Esophagus muscularis mucosa (tissue), 4 donors: ENCODE results near the gene ABCB8. TPM values are rescaled to one million over a fixed set of nuclear protein-coding genes. Genes with fewer than 3 reads are reported as not detected.
"Not testable (repeated sequence)": the region's sequence is repeated elsewhere in the genome, so short reads cannot be mapped to it uniquely, and the experiment has no call there.

Source experiments
- DNase-seq: peaks from one replicate; pipeline ENCODE4 v3.0.0-alpha.2; 2017; ENCODE audit errors: extremely low spot score
- H3K27ac ChIP-seq, 4 donors: fragments of 200-600 bp; sonication (generic); replicated peaks in 1 of 4; 1 replicate in 3 of 4; 2 replicates in 1 of 4; pipeline ENCODE4 v1.5.1; 2016 to 2019; ENCODE audit warnings: mild to moderate bottlenecking in 1 of 4
- H3K27me3 ChIP-seq, 4 donors: fragments of 200-600 bp; sonication (generic); one replicate each; pipeline versions ENCODE4 v1.5.1 to v1.6.0; 2016 to 2019
- H3K36me3 ChIP-seq, 4 donors: fragments of 200-600 bp; sonication (generic); one replicate each; pipeline ENCODE4 v1.5.1; 2016 to 2019
- H3K4me1 ChIP-seq, 4 donors: fragments of 200-600 bp; sonication (generic); one replicate each; pipeline ENCODE4 v1.5.1; 2016 to 2019
- H3K4me3 ChIP-seq, 4 donors: fragments of 200-600 bp; sonication (generic); 1 replicate in 2 of 4; 2 replicates in 2 of 4; pipeline ENCODE4 v1.5.1; 2016 to 2019; ENCODE audit warnings: mild to moderate bottlenecking in 4 of 4, moderate library complexity in 1 of 4
- H3K9me3 ChIP-seq, 4 donors: fragments of 200-600 bp; sonication (generic); 1 replicate in 3 of 4; 2 replicates in 1 of 4; pipeline ENCODE4 v1.5.1; 2016 to 2019
- EP300 ChIP-seq: sonication (generic); formaldehyde crosslinking; IDR thresholded peaks from one replicate; pipeline ENCODE4 v1.6.1; 2017; ENCODE audit warnings: antibody characterized with exemption
- POLR2A ChIP-seq: fragments of 450-650 bp; IDR thresholded peaks from one replicate; pipeline ENCODE4 v1.6.1; 2017; ENCODE audit warnings: antibody characterized with exemption, moderate library complexity, mild to moderate bottlenecking, low read depth
- POLR2AphosphoS5 ChIP-seq, 2 donors: sonication (generic); formaldehyde crosslinking; IDR thresholded peaks; one replicate each; pipeline ENCODE4 v1.6.1; 2017; ENCODE audit warnings: antibody characterized with exemption in 2 of 2
- WGBS: methylation state at CpG from one replicate; pipeline ENCODE4 v1.1.5; 2018; 5-methylcytosine and 5-hydroxymethylcytosine counted together
- intact Hi-C: fragments of 100-400 bp; cut with DNase I; formaldehyde crosslinking; loops from one replicate; pipeline ENCODE4 v1.15.1; 2023
- total RNA-seq, 4 donors: library from RNA; depleted of rRNA; stranded (reverse); fragments of >200 nt; gene quantifications; one replicate each; pipeline versions ENCODE4 v1.1.0 to v1.2.1, GENCODE V29; 2016
- TF ChIP-seq, protein P1 (sequence below), 3 experiments: fragments of 200-600 bp in 2 of 3; fragments of 450-650 bp in 1 of 3; sonication (generic) in 2 of 3; IDR thresholded peaks; one replicate each; pipeline ENCODE4 v1.5.1; 2017 to 2019; ENCODE audit warnings: antibody characterized with exemption in 3 of 3, mild to moderate bottlenecking in 2 of 3, moderate library complexity in 1 of 3

The ABCB8 gene
- total RNA-seq, 4 donors from 2014 or later = 13.1 to 25.3 (median 19.9) TPM

GRCh38 chr7:151039850-151040548 is 11.7 kb downstream of the ABCB8 start:
- Histone ChIP-seq H3K27me3 (no peaks in the 10 kb centered on the region), H3K36me3 (peaks cover 18 to 78% (median 64%) of the 10 kb centered on the region in 4 donors), H3K4me1 (peaks cover 17 to 19% (median 18%) of the 10 kb centered on the region in 4 donors), H3K4me3 (no peak overlapping the region), H3K9me3 (no peaks in the 10 kb centered on the region), H3K27ac (no peak overlapping the region)
- no peak for DNase-seq
- TF ChIP-seq POLR2AphosphoS5 (IDR thresholded peaks at IDR 0.05) (no peak), EP300 (no peak), POLR2A (no peak)
- TF ChIP-seq, protein P1, sequence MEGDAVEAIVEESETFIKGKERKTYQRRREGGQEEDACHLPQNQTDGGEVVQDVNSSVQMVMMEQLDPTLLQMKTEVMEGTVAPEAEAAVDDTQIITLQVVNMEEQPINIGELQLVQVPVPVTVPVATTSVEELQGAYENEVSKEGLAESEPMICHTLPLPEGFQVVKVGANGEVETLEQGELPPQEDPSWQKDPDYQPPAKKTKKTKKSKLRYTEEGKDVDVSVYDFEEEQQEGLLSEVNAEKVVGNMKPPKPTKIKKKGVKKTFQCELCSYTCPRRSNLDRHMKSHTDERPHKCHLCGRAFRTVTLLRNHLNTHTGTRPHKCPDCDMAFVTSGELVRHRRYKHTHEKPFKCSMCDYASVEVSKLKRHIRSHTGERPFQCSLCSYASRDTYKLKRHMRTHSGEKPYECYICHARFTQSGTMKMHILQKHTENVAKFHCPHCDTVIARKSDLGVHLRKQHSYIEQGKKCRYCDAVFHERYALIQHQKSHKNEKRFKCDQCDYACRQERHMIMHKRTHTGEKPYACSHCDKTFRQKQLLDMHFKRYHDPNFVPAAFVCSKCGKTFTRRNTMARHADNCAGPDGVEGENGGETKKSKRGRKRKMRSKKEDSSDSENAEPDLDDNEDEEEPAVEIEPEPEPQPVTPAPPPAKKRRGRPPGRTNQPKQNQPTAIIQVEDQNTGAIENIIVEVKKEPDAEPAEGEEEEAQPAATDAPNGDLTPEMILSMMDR (IDR thresholded peaks at IDR 0.05) = no peak
- intact Hi-C loops = no loop called here
- 74% methylated on average over 18 of the region's 18 CpGs for WGBS

DNA sequence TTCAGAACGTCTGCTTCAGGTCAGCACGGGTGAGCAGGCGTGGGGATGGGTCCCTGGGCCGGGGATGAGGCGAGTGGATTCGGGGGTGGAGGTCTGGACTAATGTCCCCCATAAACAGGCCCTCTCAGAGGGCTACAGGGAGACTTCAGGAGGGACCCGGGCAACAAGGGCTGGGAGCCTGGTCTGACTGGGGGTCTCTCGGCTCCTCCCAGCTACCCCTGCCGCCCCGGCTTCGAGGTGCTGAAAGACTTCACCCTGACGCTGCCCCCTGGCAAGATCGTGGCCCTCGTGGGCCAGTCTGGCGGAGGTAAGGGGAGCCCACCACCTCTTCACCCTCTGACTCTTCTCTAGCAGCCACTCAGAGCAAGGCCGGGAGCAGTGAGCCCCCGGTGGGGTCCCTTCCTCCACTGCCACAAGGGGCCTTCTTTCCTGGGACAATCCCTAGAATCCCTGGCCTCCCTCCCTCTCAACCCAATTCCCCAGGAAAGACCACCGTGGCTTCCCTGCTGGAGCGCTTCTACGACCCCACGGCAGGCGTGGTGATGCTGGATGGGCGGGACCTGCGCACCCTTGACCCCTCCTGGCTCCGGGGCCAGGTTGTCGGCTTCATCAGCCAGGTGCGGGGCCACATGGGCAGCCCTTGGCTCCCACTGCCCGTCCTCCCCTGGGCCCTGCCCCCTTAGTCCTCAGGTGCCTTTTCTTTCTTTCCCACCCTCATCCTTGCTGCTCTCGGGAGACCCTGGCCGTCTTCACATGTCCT is 12.5 kb downstream of the ABCB8 start:
- no peak for TF ChIP-seq EP300
- TF ChIP-seq, protein P1 (IDR thresholded peaks at IDR 0.05) = no peak
- no peak for TF ChIP-seq POLR2AphosphoS5 (IDR thresholded peaks at IDR 0.05)
- no peak for TF ChIP-seq POLR2A
- Histone ChIP-seq H3K4me1 (peaks cover 14 to 18% (median 17%) of the 10 kb centered on the region in 4 donors), H3K4me3 (no peak overlapping the region), H3K9me3 (no peaks in the 10 kb centered on the region), H3K27ac (no peak overlapping the region), H3K36me3 (peaks cover 14 to 78% (median 66%) of the 10 kb centered on the region in 4 donors), H3K27me3 (no peaks in the 10 kb centered on the region)
- no peak for DNase-seq
- intact Hi-C loops = no loop called here
- 86% methylated on average over 15 of the region's 30 CpGs for WGBS

DNA sequence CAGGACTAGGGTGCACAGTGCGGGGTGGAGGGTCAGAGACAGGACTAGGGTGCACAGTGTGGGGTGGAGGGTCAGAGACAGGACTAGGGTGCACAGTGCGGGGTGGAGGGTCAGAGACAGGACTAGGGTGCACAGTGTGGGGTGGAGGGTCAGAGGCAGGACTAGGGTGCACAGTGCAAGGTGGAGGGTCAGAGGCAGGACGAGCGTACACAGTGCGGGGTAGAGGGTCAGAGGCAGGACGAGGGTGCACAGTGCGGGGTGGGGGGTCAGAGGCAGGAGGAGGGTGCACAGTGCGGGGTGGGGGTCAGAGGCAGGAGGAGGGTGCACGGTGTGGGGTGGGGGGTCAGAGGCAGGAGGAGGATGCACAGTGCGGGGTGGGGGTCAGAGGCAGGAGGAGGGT is 15.2 kb downstream of the ABCB8 start:
- 91% methylated on average over 10 of the region's 10 CpGs for WGBS
- H3K36me3 ChIP-seq = peaks cover 0 to 62% (median 51%) of the 10 kb centered on the region in 4 donors
- intact Hi-C loops = not testable (repeated sequence)

DNA sequence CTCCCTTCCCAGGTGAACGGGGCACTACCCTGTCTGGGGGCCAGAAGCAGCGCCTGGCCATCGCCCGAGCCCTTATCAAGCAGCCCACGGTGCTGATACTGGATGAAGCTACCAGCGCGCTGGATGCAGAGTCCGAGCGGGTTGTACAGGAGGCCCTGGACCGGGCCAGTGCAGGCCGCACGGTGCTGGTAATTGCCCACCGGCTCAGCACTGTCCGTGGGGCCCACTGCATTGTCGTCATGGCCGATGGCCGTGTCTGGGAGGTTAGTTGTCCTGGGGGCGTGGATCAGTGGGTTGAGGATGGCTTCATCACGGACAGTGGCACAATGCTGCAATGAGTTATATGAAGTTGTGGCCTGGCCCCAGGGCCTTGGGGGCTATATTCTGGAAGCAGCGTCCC is 15.7 kb downstream of the ABCB8 start:
- H3K27ac ChIP-seq = no peak overlapping the region
- H3K36me3 ChIP-seq = peaks cover 0 to 62% (median 51%) of the 10 kb centered on the region in 4 donors
- H3K4me3 ChIP-seq = no peak overlapping the region
- peaks cover 8 to 25% (median 21%) of the 10 kb centered on the region in 4 donors for H3K4me1 ChIP-seq
- DNase-seq = no peak
- H3K27me3 ChIP-seq = no peaks in the 10 kb centered on the region
- intact Hi-C loops = no loop called here
- H3K9me3 ChIP-seq = no peaks in the 10 kb centered on the region
- WGBS = 98% methylated on average over 7 of the region's 20 CpGs
- TF ChIP-seq EP300 = no peak

More for the DNA sequence above, 15.2 kb downstream of the ABCB8 start:
- H3K4me3 ChIP-seq, H3K27me3 ChIP-seq, H3K9me3 ChIP-seq, H3K27ac ChIP-seq, DNase-seq: not testable (repeated sequence)
- peaks cover 13 to 30% (median 26%) of the 10 kb centered on the region in 4 donors for H3K4me1 ChIP-seq

- H3K27me3 ChIP-seq = peaks cover 0 to 1% (median 0%) of the 10 kb centered on the region in 4 donors
- no peak for DNase-seq
- no peak overlapping the region for H3K27ac ChIP-seq
- H3K36me3 ChIP-seq = peaks cover 0 to 61% (median 51%) of the 10 kb centered on the region in 4 donors
- H3K4me1 ChIP-seq = peaks cover 0 to 16% (median 10%) of the 10 kb centered on the region in 4 donors
- H3K4me3 ChIP-seq = no peak overlapping the region
- no peak for TF ChIP-seq POLR2A
- TF ChIP-seq EP300 = no peak
- TF ChIP-seq POLR2AphosphoS5 (IDR thresholded peaks at IDR 0.05) = no peak
- TF ChIP-seq, protein P1 (IDR thresholded peaks at IDR 0.05) = no peak
- no peaks in the 10 kb centered on the region for H3K9me3 ChIP-seq
- 83% methylated on average over 2 of the region's 11 CpGs for WGBS
- intact Hi-C loops = no loop called here
Measured at GRCh38 chr7:151045262-151045661, 17.0 kb downstream of the ABCB8 start.
